H1 (cell line): ENCODE results near the gene HEBP2. TPM values are rescaled to one million over a fixed set of nuclear protein-coding genes. Genes with fewer than 3 reads are reported as not detected.

Experiments used
- CTCF ChIA-PET: fragments of 300-600 bp; sonication (Branson Sonifier 250); formaldehyde crosslinking; loops from one replicate; lab custom pipeline; 2021; ENCODE audit not compliant: partially characterized antibody; lab: Charles Lee
- POLR2A ChIA-PET: fragments of 300-600 bp; sonication (Branson Sonifier 250); formaldehyde crosslinking; loops from one replicate; lab custom pipeline; 2021; ENCODE audit warnings: inconsistent platforms; ENCODE audit not compliant: partially characterized antibody; lab: Charles Lee
- DNase-seq, 2 experiments: peaks; one replicate each; pipeline versions ENCODE4 v3.0.0 to v3.0.0-alpha.2; 2010 to 2022; ENCODE audit warnings: low spot score in 2 of 2, low read depth in 1 of 2, mixed read lengths in 1 of 2
- FAIRE-seq: peaks from 2 replicates; lab custom pipeline; 2011; peaks lifted over from hg19 to GRCh38; lab: Jason Lieb, UNC
- H2AFZ ChIP-seq: 2 replicates; pipeline ENCODE4 v1.8.1; 2012; ENCODE audit warnings: low read length, inconsistent platforms
- H2AK5ac ChIP-seq: 2 replicates; pipeline ENCODE4 v1.6.1; 2013; ENCODE audit warnings: low read depth, low read length
- H2BK120ac ChIP-seq: replicated peaks from 2 replicates; pipeline ENCODE3; 2013; ENCODE audit warnings: low read depth, low read length, inconsistent platforms
- H2BK12ac ChIP-seq: 2 replicates; pipeline ENCODE4 v1.6.1; 2013; ENCODE audit warnings: low read depth, low read length
- H2BK15ac ChIP-seq: 2 replicates; pipeline ENCODE4 v1.6.1; 2013; ENCODE audit warnings: low read length
- H2BK20ac ChIP-seq: 2 replicates; pipeline ENCODE4 v1.6.1; 2013; ENCODE audit warnings: low read length
- H2BK5ac ChIP-seq: 2 replicates; pipeline ENCODE4 v1.6.1; 2013; ENCODE audit warnings: low read depth, low read length
- H3K14ac ChIP-seq: 2 replicates; pipeline ENCODE4 v1.6.1; 2013; ENCODE audit warnings: inconsistent platforms; ENCODE audit not compliant: insufficient read length
- H3K18ac ChIP-seq: 2 replicates; pipeline ENCODE4 v1.6.1; 2013; ENCODE audit warnings: low read length; ENCODE audit errors: extremely low read depth
- H3K23ac ChIP-seq: 2 replicates; pipeline ENCODE4 v1.6.1; 2013; ENCODE audit warnings: inconsistent platforms; ENCODE audit not compliant: insufficient read length
- H3K23me2 ChIP-seq: 2 replicates; pipeline ENCODE4 v1.6.1; 2013; ENCODE audit warnings: low read depth, low read length
- H3K27ac ChIP-seq: 2 replicates; pipeline ENCODE4 v1.6.1; 2011; ENCODE audit warnings: low read depth, low read length, inconsistent platforms
- H3K27me3 ChIP-seq, 4 experiments: replicated peaks in 1 of 4; 1 replicate in 1 of 4; 2 replicates in 3 of 4; pipeline versions ENCODE4 v1.6.1 to v1.8.1; 2011 to 2013; ENCODE audit warnings: low read length in 3 of 4, mild to moderate bottlenecking in 3 of 4, inconsistent platforms in 2 of 4, mixed read lengths in 2 of 4, moderate library complexity in 1 of 4; ENCODE audit not compliant: control insufficient read depth in 3 of 4, insufficient read depth in 3 of 4; ENCODE audit errors: extremely low read depth in 1 of 4
- H3K36me3 ChIP-seq, 4 experiments: 2 replicates each; pipeline versions ENCODE4 v1.6.1 to v1.8.1; 2011 to 2013; ENCODE audit warnings: mild to moderate bottlenecking in 4 of 4, low read length in 3 of 4, moderate library complexity in 2 of 4, control low read depth in 1 of 4, inconsistent platforms in 1 of 4; ENCODE audit not compliant: insufficient read depth in 4 of 4, control insufficient read depth in 2 of 4
- H3K4ac ChIP-seq: replicated peaks from 2 replicates; pipeline ENCODE3; 2013; ENCODE audit warnings: low read length, low read depth, mixed read lengths, inconsistent platforms; ENCODE audit not compliant: insufficient read length
- H3K4me1 ChIP-seq, 4 experiments: replicated peaks in 1 of 4; 1 replicate in 1 of 4; 2 replicates in 3 of 4; pipeline versions ENCODE4 v1.6.1 to v1.8.1; 2011 to 2013; ENCODE audit warnings: low read length in 3 of 4, inconsistent platforms in 2 of 4, mixed read lengths in 1 of 4; ENCODE audit not compliant: insufficient read depth in 4 of 4, control insufficient read depth in 3 of 4
- H3K4me2 ChIP-seq, 2 experiments: 2 replicates each; pipeline versions ENCODE4 v1.6.1 to v1.8.1; 2011 to 2013; ENCODE audit warnings: low read depth in 2 of 2, low read length in 2 of 2, control low read depth in 1 of 2, inconsistent platforms in 1 of 2, mild to moderate bottlenecking in 1 of 2; ENCODE audit not compliant: insufficient read depth in 1 of 2
- H3K4me3 ChIP-seq, 4 experiments: fragments of 200-600, 300-600 bp in 1 of 4; sonication (generic), shearing (Covaris generic), sonication (Bioruptor Twin) in 1 of 4; 2 replicates each; pipeline versions ENCODE4 v1.5.1 to v1.8.1; 2011 to 2016; ENCODE audit warnings: low read length in 4 of 4, low read depth in 3 of 4, control low read depth in 2 of 4, inconsistent platforms in 2 of 4, mild to moderate bottlenecking in 2 of 4, mixed read lengths in 1 of 4, moderate library complexity in 1 of 4; ENCODE audit not compliant: insufficient read depth in 2 of 4; ENCODE audit errors: extremely low read depth in 1 of 4
- H3K56ac ChIP-seq: replicated peaks from 2 replicates; pipeline ENCODE3; 2013; ENCODE audit warnings: low read depth, mild to moderate bottlenecking, mixed read lengths, low read length, inconsistent platforms; ENCODE audit not compliant: insufficient read length
- H3K79me1 ChIP-seq: 2 replicates; pipeline ENCODE4 v1.6.1; 2013; ENCODE audit warnings: low read depth, low read length, control low read depth
- H3K79me2 ChIP-seq, 2 experiments: 2 replicates each; pipeline versions ENCODE4 v1.6.1 to v1.8.1; 2012 to 2013; ENCODE audit warnings: low read length in 2 of 2, mild to moderate bottlenecking in 2 of 2, inconsistent platforms in 1 of 2; ENCODE audit not compliant: insufficient read depth in 2 of 2, control insufficient read depth in 1 of 2
- H3K9ac ChIP-seq, 4 experiments: replicated peaks in 1 of 4; 1 replicate in 1 of 4; 2 replicates in 3 of 4; pipeline versions ENCODE4 v1.6.1 to v1.8.1; 2011 to 2013; ENCODE audit warnings: low read depth in 3 of 4, low read length in 3 of 4, control low read depth in 2 of 4, mild to moderate bottlenecking in 2 of 4, moderate library complexity in 2 of 4, inconsistent platforms in 1 of 4; ENCODE audit errors: extremely low read depth in 1 of 4
- H3K9me3 ChIP-seq, 2 experiments: 2 replicates each; pipeline versions ENCODE4 v1.6.1 to v1.8.1; 2012 to 2013; ENCODE audit warnings: mild to moderate bottlenecking in 2 of 2, moderate library complexity in 2 of 2, control low read depth in 1 of 2, inconsistent platforms in 1 of 2, low read depth in 1 of 2, low read length in 1 of 2, mixed read lengths in 1 of 2; ENCODE audit not compliant: insufficient read depth in 2 of 2
- H4K20me1 ChIP-seq, 2 experiments: replicated peaks in 1 of 2; 2 replicates each; pipeline versions ENCODE3 to v1.8.1; 2011 to 2013; ENCODE audit warnings: inconsistent platforms in 2 of 2, low read length in 2 of 2, mild to moderate bottlenecking in 1 of 2; ENCODE audit not compliant: insufficient read depth in 2 of 2, control insufficient read depth in 1 of 2
- H4K5ac ChIP-seq: 2 replicates; pipeline ENCODE4 v1.6.1; 2013; ENCODE audit warnings: low read length, low read depth, mixed read lengths, inconsistent platforms; ENCODE audit not compliant: insufficient read length
- H4K8ac ChIP-seq: 2 replicates; pipeline ENCODE4 v1.8.0; 2013; ENCODE audit warnings: mild to moderate bottlenecking, moderate library complexity, low read length, inconsistent platforms; ENCODE audit not compliant: insufficient read depth; ENCODE audit errors: extremely low read depth
- H4K91ac ChIP-seq: replicated peaks from 2 replicates; pipeline ENCODE3; 2013; ENCODE audit warnings: low read length, mixed read lengths, inconsistent platforms; ENCODE audit not compliant: insufficient read length
- CBX5 ChIP-seq: fragments of 300-800, 300-1000 bp; sonication (generic); IDR thresholded peaks from 2 replicates; pipeline ENCODE4 v1.7.1; 2016; ENCODE audit warnings: antibody characterized with exemption, low read length, low read depth
- HDAC6 ChIP-seq: IDR thresholded peaks from one replicate; pipeline ENCODE4 v1.7.1; 2012; ENCODE audit warnings: low read depth, mild to moderate bottlenecking, inconsistent platforms, low read length, moderate library complexity
- WGBS, 2 experiments: shearing (Covaris generic) in 1 of 2; methylation state at CpG; one replicate each; pipeline versions ENCODE4 v1.1.6 to v1.1.7; 2013 to 2015; ENCODE audit warnings: low lambda C conversion rate in 2 of 2, mixed read lengths in 2 of 2, inconsistent platforms in 1 of 2, low coverage in 1 of 2, missing lambda C conversion rate in 1 of 2; ENCODE audit not compliant: insufficient replicate concordance in 2 of 2, insufficient coverage in 1 of 2, insufficient read length in 1 of 2; ENCODE audit errors: extremely low coverage in 1 of 2, missing lambda C conversion rate in 1 of 2; 5-methylcytosine and 5-hydroxymethylcytosine counted together
- polyA plus RNA-seq, 7 experiments: library from polyadenylated mRNA; depleted of rRNA in 3 of 7; stranded (reverse) in 5 of 7; unstranded in 2 of 7; fragments of >200 nt in 5 of 7; fragments of 200-250 nt in 2 of 7; gene quantifications; 1 replicate in 5 of 7; 2 replicates in 1 of 7; 4 replicates in 1 of 7; pipeline versions ENCODE4 v1.2.1 to v1.2.3, GENCODE V29; 2011 to 2013; ENCODE audit warnings: missing spikeins in 2 of 7, mixed read lengths in 2 of 7
- total RNA-seq: library from RNA; stranded (reverse); fragmentation: NEBNext Ultra II Directional; extraction: Animal tissue kit (Norgen Biotek cat#: 25700); gene quantifications from 2 replicates; pipeline ENCODE4 v1.2.1, GENCODE V29; 2021

Gene HEBP2
- total and polyA plus RNA-seq, 2 of the 8 experiments (the other 6 are each of a cell fraction or from before 2014, with no cell fraction given): 6.5 to 37.9 TPM

GRCh38 chr6:138419766-138420165 is 15.7 kb downstream of the HEBP2 start:
- no peak for FAIRE-seq
- Histone ChIP-seq H2AK5ac (no peak overlapping the region), H4K91ac (no peak overlapping the region), H3K4me3 (no peak overlapping the region), H2BK15ac (no peak overlapping the region), H3K23me2 (no peaks in the 10 kb centered on the region), H3K56ac (no peak overlapping the region), H3K23ac (no peak overlapping the region), H3K27me3 (no peaks in the 10 kb centered on the region), H3K4ac (no peak overlapping the region), H3K4me2 (no peak overlapping the region), H2AFZ (no peak overlapping the region), H3K18ac (no peak overlapping the region), H2BK20ac (no peak overlapping the region), H3K27ac (no peak overlapping the region), H3K79me2 (no peaks in the 10 kb centered on the region), H3K36me3 (peaks cover 0 to 12% (median 7%) of the 10 kb centered on the region in 4 experiments; a peak in 4 of 8 replicates), H2BK5ac (no peak overlapping the region), H3K9ac (no peak overlapping the region), H3K9me3 (no peaks in the 10 kb centered on the region), H2BK120ac (no peak overlapping the region), H4K5ac (no peak overlapping the region), H3K79me1 (no peaks in the 10 kb centered on the region), H3K4me1 (no peaks in the 10 kb centered on the region), H3K14ac (no peak overlapping the region), H2BK12ac (no peak overlapping the region), H4K20me1 (no peaks in the 10 kb centered on the region), H4K8ac (no peak overlapping the region)
- no peak for DNase-seq
- WGBS, 2 experiments: 92% methylated on average over 3 of the region's 3 CpGs; no CpG with 5 or more reads in 1 of the 2 experiments
- TF ChIP-seq CBX5 (no peak), HDAC6 (no peak)
- ChIA-PET POLR2A (interaction anchor here (1.9 kb wide), 1 partner anchor 15 kb away, joined by 12 read pairs; the partner anchor contains the start of gene HEBP2), CTCF (interaction anchor here (1.3 to 1.4 kb wide), 3 partner anchors 9 to 89 kb away, joined by 4 to 5 read pairs (median 4); partner anchors contain the start of gene HEBP2)
